Esophagus (tissue), 2 donors: Measurements from ENCODE around the gene OR6B1. TPM values are rescaled to one million over a fixed set of nuclear protein-coding genes. Genes with fewer than 3 reads are reported as not detected.

Experiments
- H3K27ac ChIP-seq, 2 donors: one replicate each; pipeline ENCODE4 v1.5.1; 2013; ENCODE audit warnings: low read depth in 2 of 2, mild to moderate bottlenecking in 2 of 2, inconsistent platforms in 1 of 2, low read length in 1 of 2, moderate library complexity in 1 of 2
- H3K27me3 ChIP-seq, 2 donors: one replicate each; pipeline ENCODE4 v1.6.1; 2013; ENCODE audit warnings: low read length in 2 of 2, control low read depth in 1 of 2, mild to moderate bottlenecking in 1 of 2; ENCODE audit not compliant: insufficient read depth in 2 of 2, control insufficient read depth in 1 of 2
- H3K36me3 ChIP-seq, 2 donors: one replicate each; pipeline ENCODE4 v1.6.1; 2013; ENCODE audit warnings: low read length in 1 of 2; ENCODE audit not compliant: control insufficient read depth in 2 of 2, insufficient read depth in 2 of 2
- H3K4me1 ChIP-seq, 2 donors: one replicate each; pipeline ENCODE4 v1.6.1; 2013; ENCODE audit warnings: low read length in 1 of 2; ENCODE audit not compliant: control insufficient read depth in 2 of 2, insufficient read depth in 2 of 2
- H3K4me3 ChIP-seq, 2 donors: one replicate each; pipeline ENCODE4 v1.5.1; 2013; ENCODE audit warnings: low read length in 2 of 2, mild to moderate bottlenecking in 2 of 2, low read depth in 1 of 2, moderate library complexity in 1 of 2
- H3K9me3 ChIP-seq, 2 donors: one replicate each; pipeline ENCODE4 v1.6.1; 2013; ENCODE audit warnings: mild to moderate bottlenecking in 2 of 2, low read depth in 1 of 2, low read length in 1 of 2, moderate library complexity in 1 of 2; ENCODE audit not compliant: control insufficient read depth in 2 of 2, insufficient read depth in 1 of 2
- WGBS, 2 donors: extraction: QIAGEN DNeasy Blood & Tissue Kit; methylation state at CpG; one replicate each; pipeline ENCODE4 v1.1.7; 2013; 5-methylcytosine and 5-hydroxymethylcytosine counted together
- polyA plus RNA-seq, 2 donors: library from polyadenylated mRNA; stranded (reverse); fragments of 200-250 nt; gene quantifications; one replicate each; pipeline ENCODE4 v1.2.3, GENCODE V29; 2013
- donor health status: healthy with polysubstance abuse.
- donor health status: Bipolar disorder and iron deficiency.

Gene OR6B1
- polyA plus RNA-seq, 2 donors, result not detected

DNA sequence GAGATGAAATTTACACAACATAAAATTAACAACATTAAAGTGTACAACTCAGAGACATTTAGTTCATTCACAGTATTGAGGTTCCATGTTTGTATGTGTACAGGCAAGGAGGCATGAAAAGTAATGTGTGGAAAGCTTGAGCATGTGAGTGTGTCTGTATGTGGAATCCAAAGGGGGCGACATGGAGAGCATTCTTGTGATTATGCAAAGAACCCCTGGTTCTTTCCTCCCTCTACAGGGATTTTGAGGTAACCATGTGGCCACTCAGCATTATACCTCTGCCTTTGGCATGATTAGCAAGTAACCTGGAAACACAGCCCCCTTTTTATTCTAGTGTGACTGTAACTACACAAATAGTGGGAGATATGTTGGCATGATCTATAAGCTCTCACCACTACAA lies 24.5 kb upstream of the OR6B1 start:
- Histone ChIP-seq H3K9me3 (no peaks in the 10 kb centered on the region), H3K27ac (no peak overlapping the region), H3K4me3 (no peak overlapping the region), H3K4me1 (no peaks in the 10 kb centered on the region), H3K36me3 (no peaks in the 10 kb centered on the region), H3K27me3 (no peaks in the 10 kb centered on the region)
- 68 to 77% methylated on average over 1 of the region's 1 CpG for WGBS, 2 donors

DNA sequence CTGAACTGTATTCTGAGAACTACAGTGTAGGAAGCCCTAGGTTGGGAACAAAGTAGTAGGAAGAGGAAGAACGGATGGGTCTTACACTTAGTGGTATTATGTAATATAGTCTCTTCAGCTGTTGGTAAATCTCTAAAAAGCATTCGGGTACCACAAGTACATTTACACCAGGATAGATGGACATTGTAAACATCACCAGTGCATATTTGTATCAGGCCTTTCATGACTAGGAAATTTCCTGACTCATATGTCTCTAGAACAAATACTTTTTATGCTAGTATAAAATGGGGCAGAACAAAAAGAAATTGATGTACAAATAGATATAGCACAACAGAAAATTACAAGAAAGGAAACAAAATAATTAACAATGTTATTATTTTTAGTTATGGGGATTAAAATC lies 21.5 kb upstream of the OR6B1 start:
- H3K4me3 ChIP-seq, result no peak overlapping the region
- no peaks in the 10 kb centered on the region for H3K4me1 ChIP-seq
- peaks cover 0 to 2% of the 10 kb centered on the region in 2 donors for H3K9me3 ChIP-seq
- 80 to 89% methylated on average over 2 of the region's 2 CpGs for WGBS, 2 donors
- no peak overlapping the region for H3K27ac ChIP-seq
- no peaks in the 10 kb centered on the region for H3K27me3 ChIP-seq
- H3K36me3 ChIP-seq, result no peaks in the 10 kb centered on the region

DNA sequence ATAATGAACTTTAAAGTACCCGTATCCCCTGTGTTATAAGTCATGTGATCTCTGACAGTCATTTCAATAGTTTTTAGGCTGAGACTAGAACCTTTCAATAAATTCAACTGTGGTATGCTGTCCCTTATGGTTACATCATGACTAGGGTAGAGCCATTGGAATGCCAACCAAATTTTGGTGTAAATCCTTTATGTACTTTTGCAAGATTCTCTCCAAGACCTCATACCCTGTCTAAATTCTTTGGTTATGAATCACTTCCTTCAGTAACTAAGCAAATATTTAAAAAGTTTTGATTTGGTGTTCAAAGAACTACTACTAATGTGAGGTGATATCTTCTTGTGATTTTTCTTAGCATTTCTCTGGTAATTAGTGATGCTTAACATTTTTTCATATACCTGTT lies 20.8 kb upstream of the OR6B1 start:
- H3K4me3 ChIP-seq, result no peak overlapping the region
- no peaks in the 10 kb centered on the region for H3K27me3 ChIP-seq
- no peak overlapping the region for H3K27ac ChIP-seq
- H3K36me3 ChIP-seq, result no peaks in the 10 kb centered on the region
- peaks cover 0 to 2% of the 10 kb centered on the region in 2 donors for H3K9me3 ChIP-seq
- WGBS, 2 donors, result 61 to 69% methylated on average over 1 of the region's 1 CpG
- no peaks in the 10 kb centered on the region for H3K4me1 ChIP-seq

DNA sequence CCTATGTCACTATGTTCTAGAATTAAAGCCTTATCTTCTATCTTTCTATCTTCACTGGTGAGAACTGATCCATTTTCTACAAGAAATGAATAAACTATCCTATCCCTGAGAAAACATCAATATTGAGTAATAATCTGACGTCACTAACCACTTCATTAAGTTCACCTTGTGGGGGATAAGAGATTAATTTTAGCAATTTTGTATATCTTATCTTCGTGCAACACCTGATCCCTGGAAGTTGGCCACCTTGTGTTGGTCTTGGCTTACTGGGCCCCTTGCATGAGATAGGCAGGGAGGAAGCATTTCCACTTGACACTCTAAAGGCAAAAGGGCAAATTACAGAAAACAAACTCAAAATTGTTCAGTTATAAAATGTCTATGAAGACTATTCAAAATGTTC lies 20.1 kb upstream of the OR6B1 start:
- 42 to 71% methylated on average over 2 of the region's 2 CpGs for WGBS, 2 donors
- H3K4me3 ChIP-seq, result no peak overlapping the region
- H3K36me3 ChIP-seq, result no peaks in the 10 kb centered on the region
- H3K9me3 ChIP-seq, result peaks cover 0 to 2% of the 10 kb centered on the region in 2 donors
- no peaks in the 10 kb centered on the region for H3K27me3 ChIP-seq
- H3K4me1 ChIP-seq, result peaks cover 0 to 2% of the 10 kb centered on the region in 2 donors
- no peak overlapping the region for H3K27ac ChIP-seq

DNA sequence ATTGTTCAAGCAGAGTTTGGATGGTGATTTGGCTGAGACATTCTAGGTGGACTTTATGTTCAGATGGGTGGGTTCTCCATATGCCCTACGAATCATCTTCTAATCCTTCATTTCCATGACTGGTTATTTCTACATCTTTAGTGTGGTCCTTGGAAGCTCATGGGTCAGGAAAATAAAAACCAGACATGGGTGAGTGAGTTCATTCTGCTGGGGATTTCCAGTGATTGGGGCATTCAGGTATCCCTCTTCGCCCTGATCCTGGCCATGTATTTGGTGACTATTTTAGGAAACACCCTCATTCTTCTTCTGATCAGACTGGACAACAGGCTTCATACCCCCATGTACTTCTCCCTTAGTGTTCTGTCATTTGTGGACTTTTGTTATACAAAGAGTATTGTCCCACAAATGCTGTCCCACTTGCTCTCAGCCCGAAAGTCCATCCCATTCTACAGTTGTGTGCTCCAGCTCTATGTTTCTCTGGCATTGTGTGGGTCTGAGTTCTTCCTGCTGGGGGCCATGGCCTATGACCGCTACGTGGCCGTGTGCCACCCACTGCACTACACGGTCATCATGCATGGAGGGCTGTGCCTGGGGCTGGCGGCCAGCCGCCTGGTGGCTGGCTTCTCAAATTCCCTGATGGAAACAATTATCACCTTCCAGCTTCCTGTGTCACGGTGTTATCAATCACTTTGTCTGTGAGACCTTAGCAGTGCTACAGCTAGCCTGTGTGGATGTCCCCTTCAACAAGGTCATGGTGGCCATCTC lies 19.2 kb upstream of the OR6B1 start:
- 90 to 91% methylated on average over 10 of the region's 10 CpGs for WGBS, 2 donors
- Histone ChIP-seq H3K4me3 (no peak overlapping the region), H3K9me3 (peaks cover 0 to 2% of the 10 kb centered on the region in 2 donors), H3K4me1 (peaks cover 0 to 2% of the 10 kb centered on the region in 2 donors), H3K27ac (no peak overlapping the region), H3K36me3 (no peaks in the 10 kb centered on the region), H3K27me3 (no peaks in the 10 kb centered on the region)

DNA sequence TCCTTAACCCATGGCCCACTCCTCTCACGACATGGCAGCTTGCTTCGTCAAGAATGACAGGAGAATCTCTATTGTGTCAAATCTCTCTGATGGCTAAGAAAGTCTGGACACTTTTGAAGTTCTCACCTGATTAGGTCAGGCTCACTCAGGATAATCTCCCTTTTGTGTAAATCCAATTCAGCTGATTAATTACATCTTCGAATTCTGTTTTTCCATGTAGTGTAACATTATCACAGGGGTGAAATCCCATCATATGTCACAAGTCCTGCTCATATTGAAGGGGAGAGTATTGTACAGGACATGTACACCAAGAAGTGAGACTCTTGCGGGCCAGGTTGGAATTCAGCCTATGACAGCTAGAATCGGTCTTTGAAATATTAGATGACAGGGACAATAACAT lies 16.2 kb upstream of the OR6B1 start:
- peaks cover 0 to 2% of the 10 kb centered on the region in 2 donors for H3K9me3 ChIP-seq
- no peaks in the 10 kb centered on the region for H3K27me3 ChIP-seq
- no peaks in the 10 kb centered on the region for H3K36me3 ChIP-seq
- H3K27ac ChIP-seq, result no peak overlapping the region
- no peak overlapping the region for H3K4me3 ChIP-seq
- H3K4me1 ChIP-seq, result peaks cover 0 to 2% of the 10 kb centered on the region in 2 donors
- WGBS, 2 donors, result 91% methylated on average over 5 of the region's 5 CpGs

DNA sequence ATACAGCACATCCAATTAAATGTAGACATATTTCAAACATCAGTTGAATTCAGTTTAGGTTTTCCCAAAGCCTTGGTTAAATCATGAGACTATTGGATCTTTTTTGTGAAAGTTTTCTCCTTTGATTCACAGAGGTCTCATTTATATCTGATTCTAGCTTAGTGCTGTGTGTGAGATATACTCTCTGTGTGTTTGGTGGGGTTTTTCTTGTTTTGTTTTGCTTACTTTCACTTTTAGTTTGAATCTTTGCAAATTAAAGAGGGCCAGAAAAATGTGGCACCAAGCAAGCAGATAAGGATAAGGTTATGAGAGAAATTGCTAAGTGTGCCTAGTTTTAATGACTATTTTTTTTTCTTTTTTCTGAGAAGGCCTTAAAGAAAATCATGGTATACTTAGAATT lies 12.6 kb upstream of the OR6B1 start:
- Histone ChIP-seq H3K27me3 (no peaks in the 10 kb centered on the region), H3K36me3 (no peaks in the 10 kb centered on the region), H3K27ac (no peak overlapping the region), H3K4me3 (no peak overlapping the region), H3K4me1 (peaks cover 0 to 2% of the 10 kb centered on the region in 2 donors), H3K9me3 (no peaks in the 10 kb centered on the region)

DNA sequence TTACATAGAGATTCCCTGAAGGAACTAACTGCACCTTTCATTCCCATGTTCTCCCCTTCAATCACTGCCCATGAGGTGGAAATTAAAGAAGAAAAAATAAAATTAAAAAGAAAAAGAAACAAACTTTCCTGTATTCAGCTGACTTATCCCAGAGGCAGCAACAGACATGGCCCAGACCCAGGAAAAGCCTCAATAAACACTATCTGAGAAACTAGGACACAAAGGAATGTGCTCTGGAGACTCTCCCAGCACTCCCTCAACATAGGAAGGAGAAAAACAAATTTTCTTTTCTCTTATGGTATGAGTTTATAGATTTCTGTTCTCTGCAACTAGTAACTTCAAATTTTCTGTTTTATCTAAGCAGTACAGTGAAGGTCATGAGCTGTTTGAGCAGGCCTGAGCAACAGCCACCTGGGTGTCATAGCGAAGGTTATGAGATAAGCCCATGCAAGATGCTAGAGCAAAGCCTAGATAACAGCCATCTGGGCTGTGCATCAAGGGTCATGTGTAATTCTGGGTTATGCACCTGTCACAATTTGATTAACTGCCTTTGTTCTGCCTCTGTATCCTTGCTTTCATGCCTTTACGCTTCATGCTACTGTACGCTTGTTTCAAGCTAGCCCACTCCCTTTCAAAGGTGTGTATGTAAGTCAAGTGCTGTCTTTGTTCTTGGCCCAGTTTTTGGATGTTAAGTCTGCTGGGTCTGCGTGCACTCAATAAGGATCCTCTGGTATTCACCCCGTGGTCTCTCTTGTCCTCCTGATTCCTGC lies 11.0 kb upstream of the OR6B1 start:
- Histone ChIP-seq H3K4me1 (peaks cover 0 to 2% of the 10 kb centered on the region in 2 donors), H3K36me3 (no peaks in the 10 kb centered on the region), H3K4me3 (no peak overlapping the region), H3K9me3 (no peaks in the 10 kb centered on the region), H3K27me3 (no peaks in the 10 kb centered on the region), H3K27ac (no peak overlapping the region)
- 86 to 90% methylated on average over 5 of the region's 5 CpGs for WGBS, 2 donors

DNA sequence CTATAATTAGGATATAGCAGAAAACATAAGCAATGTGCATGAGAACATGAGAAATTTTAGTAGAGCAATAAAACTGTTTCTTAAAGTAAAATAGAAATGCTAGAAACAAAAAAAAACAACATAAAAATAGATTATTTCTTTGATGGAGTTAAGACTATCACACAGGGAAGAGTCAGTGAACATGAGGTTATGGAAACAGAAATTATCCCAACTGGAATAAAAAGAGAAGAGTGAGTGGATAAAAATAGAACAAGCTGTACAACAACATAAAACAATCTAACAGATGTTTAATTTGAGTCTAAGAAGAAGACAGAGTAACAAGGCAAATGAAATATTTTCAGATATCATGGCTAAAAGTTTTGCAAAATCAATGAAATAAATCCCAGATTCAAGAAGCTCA lies 7.5 kb upstream of the OR6B1 start:
- H3K9me3 ChIP-seq, result no peaks in the 10 kb centered on the region
- H3K4me1 ChIP-seq, result no peaks in the 10 kb centered on the region
- H3K36me3 ChIP-seq, result no peaks in the 10 kb centered on the region
- no peak overlapping the region for H3K27ac ChIP-seq
- no peak overlapping the region for H3K4me3 ChIP-seq
- no peaks in the 10 kb centered on the region for H3K27me3 ChIP-seq

DNA sequence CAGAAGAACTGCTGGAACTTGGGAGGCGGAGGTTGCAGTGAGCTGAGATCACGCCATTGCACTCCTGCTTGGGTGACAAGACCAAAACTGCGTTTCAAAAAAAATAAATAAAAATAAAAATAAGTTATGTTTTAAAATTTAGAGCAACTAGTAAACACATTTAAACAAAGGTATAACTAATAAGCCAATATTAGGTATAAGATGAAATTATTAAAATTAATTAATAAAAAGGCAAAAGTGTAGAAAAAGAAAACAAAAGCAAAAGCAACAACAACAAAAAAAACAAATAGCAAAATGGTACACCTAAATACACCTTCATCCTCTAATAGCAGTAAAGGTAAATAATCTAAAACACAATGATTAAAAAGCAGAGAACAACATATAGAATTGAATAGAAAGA lies 6.2 kb upstream of the OR6B1 start:
- no peak overlapping the region for H3K27ac ChIP-seq
- H3K9me3 ChIP-seq, result no peaks in the 10 kb centered on the region
- 93 to 94% methylated on average over 3 of the region's 3 CpGs for WGBS, 2 donors
- no peak overlapping the region for H3K4me3 ChIP-seq
- H3K36me3 ChIP-seq, result no peaks in the 10 kb centered on the region
- H3K4me1 ChIP-seq, result no peaks in the 10 kb centered on the region
- H3K27me3 ChIP-seq, result no peaks in the 10 kb centered on the region
